SIG-M5 (cell line): ENCODE data around the gene RUNDC3A.
"Not testable (repeated sequence)": the region's sequence is repeated elsewhere in the genome, so short reads cannot be mapped to it uniquely, and the experiment has no call there.

Experiments
- DNase-seq: peaks from one replicate; lab custom pipeline; 2025; lab: John Stamatoyannopoulos, UW

The RUNDC3A gene

GRCh38 chr17:44343510-44344209 lies 35.3 kb downstream of the RUNDC3A start:
- no peak for DNase-seq

GRCh38 chr17:44344939-44345453 lies 36.6 kb downstream of the RUNDC3A start, which contains the start of gene GRN:
Gene GRN (plus strand): TSS chr17:44345302. CDS start chr17:44349165, 3,863 bp downstream.
- DNase-seq, result peak; percentile 65

GRCh38 chr17:44345454-44346026 lies 37.1 kb downstream of the RUNDC3A start:
- DNase-seq, result no peak

- no peak for DNase-seq
Observed at GRCh38 chr17:44346064-44346844, 37.9 kb downstream of the RUNDC3A start.

- not testable (repeated sequence) for DNase-seq
Observed at GRCh38 chr17:44347206-44348055, 39.0 kb downstream of the RUNDC3A start.

- peak; percentile 92 for DNase-seq
Observed at GRCh38 chr17:44348234-44348987, 40.0 kb downstream of the RUNDC3A start.

GRCh38 chr17:44348988-44349364 lies 40.6 kb downstream of the RUNDC3A start:
- no peak for DNase-seq

GRCh38 chr17:44349553-44350070 lies 41.2 kb downstream of the RUNDC3A start:
- no peak for DNase-seq

GRCh38 chr17:44350733-44351226 lies 42.4 kb downstream of the RUNDC3A start:
- DNase-seq, result no peak

- DNase-seq, result no peak
Observed at GRCh38 chr17:44351464-44351863, 43.1 kb downstream of the RUNDC3A start.

- no peak for DNase-seq
Observed at GRCh38 chr17:44351961-44352827, 43.8 kb downstream of the RUNDC3A start.

GRCh38 chr17:44352828-44353671 lies 44.6 kb downstream of the RUNDC3A start:
- no peak for DNase-seq

GRCh38 chr17:44353672-44354331 lies 45.4 kb downstream of the RUNDC3A start:
- DNase-seq, result no peak

- DNase-seq, result no peak
Observed at GRCh38 chr17:44354582-44355561, 46.5 kb downstream of the RUNDC3A start.

- no peak for DNase-seq
Observed at GRCh38 chr17:44355642-44356099, 47.3 kb downstream of the RUNDC3A start.

GRCh38 chr17:44356241-44356640 lies 47.8 kb downstream of the RUNDC3A start:
- DNase-seq, result no peak

GRCh38 chr17:44358066-44358465 lies 49.7 kb downstream of the RUNDC3A start:
- DNase-seq, result no peak
